ENCODE results near the gene ATXN1. TPM values are rescaled to one million over a fixed set of nuclear protein-coding genes. Genes with fewer than 3 reads are reported as not detected.
A peak's percentile ranks its signal among the peaks of the same experiment; 100 is the strongest.

ATXN1 gene
- total RNA-seq, 4 donors from 2014 or later = 38.7 to 78.3 (median 62.6) TPM

GRCh38 chr6:16743664-16744210 lies 17.5 kb downstream of the ATXN1 start:
- WGBS, 2 donors (ENCODE audit: low coverage in 1 of 2) = 83 to 88% methylated on average over 5 of the region's 5 CpGs
- H3K36me3 ChIP-seq = no peaks in the 10 kb centered on the region
- no peak overlapping the region for H3K27ac ChIP-seq
- H3K4me1 ChIP-seq = peaks cover 9 to 84% (median 26%) of the 10 kb centered on the region in 3 donors
- H3K27me3 ChIP-seq = no peaks in the 10 kb centered on the region
- no peaks in the 10 kb centered on the region for H3K9me3 ChIP-seq
- ATAC-seq = no peak
- no peak overlapping the region for H3K4me3 ChIP-seq
- TF ChIP-seq, protein P1, sequence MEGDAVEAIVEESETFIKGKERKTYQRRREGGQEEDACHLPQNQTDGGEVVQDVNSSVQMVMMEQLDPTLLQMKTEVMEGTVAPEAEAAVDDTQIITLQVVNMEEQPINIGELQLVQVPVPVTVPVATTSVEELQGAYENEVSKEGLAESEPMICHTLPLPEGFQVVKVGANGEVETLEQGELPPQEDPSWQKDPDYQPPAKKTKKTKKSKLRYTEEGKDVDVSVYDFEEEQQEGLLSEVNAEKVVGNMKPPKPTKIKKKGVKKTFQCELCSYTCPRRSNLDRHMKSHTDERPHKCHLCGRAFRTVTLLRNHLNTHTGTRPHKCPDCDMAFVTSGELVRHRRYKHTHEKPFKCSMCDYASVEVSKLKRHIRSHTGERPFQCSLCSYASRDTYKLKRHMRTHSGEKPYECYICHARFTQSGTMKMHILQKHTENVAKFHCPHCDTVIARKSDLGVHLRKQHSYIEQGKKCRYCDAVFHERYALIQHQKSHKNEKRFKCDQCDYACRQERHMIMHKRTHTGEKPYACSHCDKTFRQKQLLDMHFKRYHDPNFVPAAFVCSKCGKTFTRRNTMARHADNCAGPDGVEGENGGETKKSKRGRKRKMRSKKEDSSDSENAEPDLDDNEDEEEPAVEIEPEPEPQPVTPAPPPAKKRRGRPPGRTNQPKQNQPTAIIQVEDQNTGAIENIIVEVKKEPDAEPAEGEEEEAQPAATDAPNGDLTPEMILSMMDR (IDR thresholded peaks at IDR 0.05) = no peak
- TF ChIP-seq POLR2A (IDR thresholded peaks at IDR 0.05) (no peak), POLR2AphosphoS5 (IDR thresholded peaks at IDR 0.05) (no peak), EP300 (IDR thresholded peaks at IDR 0.05) (no peak)

GRCh38 chr6:16742116-16742515 lies 19.1 kb downstream of the ATXN1 start:
- Histone ChIP-seq H3K9me3 (no peaks in the 10 kb centered on the region), H3K36me3 (no peaks in the 10 kb centered on the region), H3K27me3 (no peaks in the 10 kb centered on the region), H3K27ac (peak overlapping the region in 2 of 4 donors; percentile 39 to 58), H3K4me1 (peaks cover 21 to 86% (median 33%) of the 10 kb centered on the region in 3 donors), H3K4me3 (no peak overlapping the region)
- TF ChIP-seq POLR2AphosphoS5 (IDR thresholded peaks at IDR 0.05) (no peak), POLR2A (IDR thresholded peaks at IDR 0.05) (no peak), EP300 (IDR thresholded peaks at IDR 0.05) (no peak)
- TF ChIP-seq, protein P1 (IDR thresholded peaks at IDR 0.05) = no peak
- ATAC-seq = no peak
- 86 to 100% methylated on average over 1 of the region's 1 CpG for WGBS, 2 donors (ENCODE audit: low coverage in 1 of 2)

DNA sequence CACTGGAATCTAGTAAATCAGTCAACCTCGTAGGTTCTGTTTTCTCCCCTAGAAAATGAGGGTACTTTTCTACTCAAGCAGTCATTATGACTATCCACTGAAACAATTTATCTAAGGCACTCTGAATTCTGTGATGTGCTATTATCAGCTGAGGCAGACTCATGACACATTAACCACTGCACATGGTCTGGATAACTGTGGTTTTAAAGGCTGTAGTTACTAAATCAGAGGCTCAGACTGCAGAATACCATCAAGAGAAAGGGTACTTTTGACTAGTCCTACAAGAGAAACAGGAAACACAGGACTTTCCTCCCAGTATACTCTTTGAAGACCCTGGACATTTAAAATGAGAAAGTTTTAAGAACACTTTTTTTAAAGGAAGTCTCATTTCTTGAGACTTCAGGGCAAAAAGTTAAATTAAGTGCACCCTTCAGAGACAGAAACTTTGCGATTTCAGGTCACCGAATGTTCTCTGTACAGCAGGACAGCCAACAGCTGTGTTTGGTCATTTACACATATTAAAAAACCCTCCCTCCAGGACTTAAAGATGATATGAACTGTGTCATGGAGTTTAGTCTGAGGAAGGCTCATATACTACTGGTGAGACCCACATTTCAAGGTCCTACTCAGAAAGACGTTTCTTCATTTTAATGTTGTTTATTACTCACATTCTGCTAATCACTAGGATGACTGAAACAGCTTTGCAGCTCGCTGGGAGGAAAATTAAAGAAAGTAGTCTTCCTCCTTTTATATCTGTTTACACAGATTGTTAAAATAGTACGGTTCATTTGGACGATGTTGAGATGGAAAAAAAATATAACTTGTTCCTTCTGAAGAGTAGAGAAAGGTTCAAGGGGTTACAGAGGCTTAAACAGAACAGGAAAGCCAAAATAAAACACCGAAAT lies 19.9 kb downstream of the ATXN1 start:
- Histone ChIP-seq H3K27me3 (no peaks in the 10 kb centered on the region), H3K36me3 (no peaks in the 10 kb centered on the region), H3K4me1 (peaks cover 29 to 86% (median 33%) of the 10 kb centered on the region in 3 donors), H3K4me3 (no peak overlapping the region), H3K9me3 (no peaks in the 10 kb centered on the region), H3K27ac (peak overlapping the region in 2 of 4 donors; percentile 45 to 58)
- TF ChIP-seq POLR2AphosphoS5 (IDR thresholded peaks at IDR 0.05) (no peak), POLR2A (IDR thresholded peaks at IDR 0.05) (no peak), EP300 (IDR thresholded peaks at IDR 0.05) (no peak)
- TF ChIP-seq, protein P1 (IDR thresholded peaks at IDR 0.05) = no peak
- 21 to 49% methylated on average over 8 of the region's 8 CpGs for WGBS, 2 donors (ENCODE audit: low coverage in 1 of 2)
- ATAC-seq = no peak

GRCh38 chr6:16740097-16740496 lies 21.2 kb downstream of the ATXN1 start:
- Histone ChIP-seq H3K4me1 (peaks cover 30 to 80% (median 31%) of the 10 kb centered on the region in 3 donors), H3K36me3 (no peaks in the 10 kb centered on the region), H3K9me3 (no peaks in the 10 kb centered on the region), H3K27me3 (no peaks in the 10 kb centered on the region), H3K27ac (peak overlapping the region; percentile 28 to 69 (median 57)), H3K4me3 (no peak overlapping the region)
- ATAC-seq = no peak
- TF ChIP-seq, protein P1 (IDR thresholded peaks at IDR 0.05) = no peak
- no peak for TF ChIP-seq POLR2A (IDR thresholded peaks at IDR 0.05)
- no peak for TF ChIP-seq EP300 (IDR thresholded peaks at IDR 0.05)
- no peak for TF ChIP-seq POLR2AphosphoS5 (IDR thresholded peaks at IDR 0.05)

Data from gastroesophageal sphincter (tissue), 4 donors.